Astrocyte (in vitro differentiated cells and primary cell): ENCODE results near the gene SLC9A3.

ENCODE experiments used
- EZH2 ChIP-seq: IDR thresholded peaks from 2 replicates; pipeline ENCODE4 v1.6.1; 2012; ENCODE audit warnings: mild to moderate bottlenecking, low read length, inconsistent platforms; ENCODE audit not compliant: insufficient read depth
- TF ChIP-seq, protein P1 (sequence below): IDR thresholded peaks from 2 replicates; pipeline ENCODE4 v1.5.1; 2011; ENCODE audit warnings: low read depth, mild to moderate bottlenecking, inconsistent platforms, low read length, moderate library complexity; ENCODE audit not compliant: insufficient read depth

DNA sequence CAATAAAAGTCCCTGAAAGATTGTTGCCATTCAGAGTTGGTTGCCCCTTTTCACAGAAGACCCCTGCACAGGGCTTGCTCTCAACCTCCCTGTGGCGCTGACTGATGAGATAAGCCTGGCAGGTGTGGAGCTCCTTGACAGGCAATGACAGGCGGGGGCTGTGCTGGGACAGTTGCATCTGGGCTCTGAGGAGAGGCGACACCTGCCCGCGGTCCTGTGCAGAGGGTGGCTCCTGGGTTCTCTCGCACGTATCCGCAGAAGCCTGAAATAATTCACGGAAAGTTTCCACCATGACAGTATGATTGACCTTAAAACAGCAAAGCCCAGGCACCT, 101.0 kb downstream of the SLC9A3 start:
- TF ChIP-seq, protein P1, sequence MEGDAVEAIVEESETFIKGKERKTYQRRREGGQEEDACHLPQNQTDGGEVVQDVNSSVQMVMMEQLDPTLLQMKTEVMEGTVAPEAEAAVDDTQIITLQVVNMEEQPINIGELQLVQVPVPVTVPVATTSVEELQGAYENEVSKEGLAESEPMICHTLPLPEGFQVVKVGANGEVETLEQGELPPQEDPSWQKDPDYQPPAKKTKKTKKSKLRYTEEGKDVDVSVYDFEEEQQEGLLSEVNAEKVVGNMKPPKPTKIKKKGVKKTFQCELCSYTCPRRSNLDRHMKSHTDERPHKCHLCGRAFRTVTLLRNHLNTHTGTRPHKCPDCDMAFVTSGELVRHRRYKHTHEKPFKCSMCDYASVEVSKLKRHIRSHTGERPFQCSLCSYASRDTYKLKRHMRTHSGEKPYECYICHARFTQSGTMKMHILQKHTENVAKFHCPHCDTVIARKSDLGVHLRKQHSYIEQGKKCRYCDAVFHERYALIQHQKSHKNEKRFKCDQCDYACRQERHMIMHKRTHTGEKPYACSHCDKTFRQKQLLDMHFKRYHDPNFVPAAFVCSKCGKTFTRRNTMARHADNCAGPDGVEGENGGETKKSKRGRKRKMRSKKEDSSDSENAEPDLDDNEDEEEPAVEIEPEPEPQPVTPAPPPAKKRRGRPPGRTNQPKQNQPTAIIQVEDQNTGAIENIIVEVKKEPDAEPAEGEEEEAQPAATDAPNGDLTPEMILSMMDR = no peak
- TF ChIP-seq EZH2 = no peak
